ENCODE data around the gene SCAMP4.

The SCAMP4 gene

DNA sequence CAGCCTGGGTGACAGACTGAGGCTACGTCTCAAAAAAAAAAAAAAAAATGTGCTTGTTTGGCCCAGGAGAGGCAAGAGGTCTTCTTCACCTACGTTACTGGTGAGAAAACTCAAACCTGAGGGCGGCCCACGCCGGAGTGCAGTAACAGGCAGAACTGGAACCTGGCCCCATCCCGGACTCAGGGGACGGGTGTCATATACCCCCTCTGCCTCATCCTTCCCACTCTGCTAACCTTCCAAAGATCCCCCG lies 414 bp upstream of the SCAMP4 start:
- Mint-ChIP-seq H3K27me3 (ENCODE audit: low read depth, poor library complexity) (no peaks in the 10 kb centered on the region), H3K27ac (peak overlapping the region; percentile 89), H3K36me3 (ENCODE audit: low read depth) (no peaks in the 10 kb centered on the region), H3K4me3 (peak overlapping the region; percentile 32), H3K4me1 (peaks cover 22% of the 10 kb centered on the region), H3K9me3 (no peaks in the 10 kb centered on the region)
- TF ChIP-seq, protein P1, sequence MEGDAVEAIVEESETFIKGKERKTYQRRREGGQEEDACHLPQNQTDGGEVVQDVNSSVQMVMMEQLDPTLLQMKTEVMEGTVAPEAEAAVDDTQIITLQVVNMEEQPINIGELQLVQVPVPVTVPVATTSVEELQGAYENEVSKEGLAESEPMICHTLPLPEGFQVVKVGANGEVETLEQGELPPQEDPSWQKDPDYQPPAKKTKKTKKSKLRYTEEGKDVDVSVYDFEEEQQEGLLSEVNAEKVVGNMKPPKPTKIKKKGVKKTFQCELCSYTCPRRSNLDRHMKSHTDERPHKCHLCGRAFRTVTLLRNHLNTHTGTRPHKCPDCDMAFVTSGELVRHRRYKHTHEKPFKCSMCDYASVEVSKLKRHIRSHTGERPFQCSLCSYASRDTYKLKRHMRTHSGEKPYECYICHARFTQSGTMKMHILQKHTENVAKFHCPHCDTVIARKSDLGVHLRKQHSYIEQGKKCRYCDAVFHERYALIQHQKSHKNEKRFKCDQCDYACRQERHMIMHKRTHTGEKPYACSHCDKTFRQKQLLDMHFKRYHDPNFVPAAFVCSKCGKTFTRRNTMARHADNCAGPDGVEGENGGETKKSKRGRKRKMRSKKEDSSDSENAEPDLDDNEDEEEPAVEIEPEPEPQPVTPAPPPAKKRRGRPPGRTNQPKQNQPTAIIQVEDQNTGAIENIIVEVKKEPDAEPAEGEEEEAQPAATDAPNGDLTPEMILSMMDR (IDR thresholded peaks at IDR 0.05) = no peak
- no peak for DNase-seq

- TF ChIP-seq, protein P1 (IDR thresholded peaks at IDR 0.05) = no peak
- Mint-ChIP-seq H3K9me3 (no peaks in the 10 kb centered on the region), H3K4me3 (peak overlapping the region; percentile 90), H3K27me3 (ENCODE audit: low read depth, poor library complexity) (no peaks in the 10 kb centered on the region), H3K27ac (peak overlapping the region; percentile 66), H3K36me3 (ENCODE audit: low read depth) (peaks cover 6% of the 10 kb centered on the region), H3K4me1 (peaks cover 22% of the 10 kb centered on the region)
- DNase-seq = no peak
Measured at GRCh38 chr19:1905863-1906375, 720 bp downstream of the SCAMP4 start.

DNA sequence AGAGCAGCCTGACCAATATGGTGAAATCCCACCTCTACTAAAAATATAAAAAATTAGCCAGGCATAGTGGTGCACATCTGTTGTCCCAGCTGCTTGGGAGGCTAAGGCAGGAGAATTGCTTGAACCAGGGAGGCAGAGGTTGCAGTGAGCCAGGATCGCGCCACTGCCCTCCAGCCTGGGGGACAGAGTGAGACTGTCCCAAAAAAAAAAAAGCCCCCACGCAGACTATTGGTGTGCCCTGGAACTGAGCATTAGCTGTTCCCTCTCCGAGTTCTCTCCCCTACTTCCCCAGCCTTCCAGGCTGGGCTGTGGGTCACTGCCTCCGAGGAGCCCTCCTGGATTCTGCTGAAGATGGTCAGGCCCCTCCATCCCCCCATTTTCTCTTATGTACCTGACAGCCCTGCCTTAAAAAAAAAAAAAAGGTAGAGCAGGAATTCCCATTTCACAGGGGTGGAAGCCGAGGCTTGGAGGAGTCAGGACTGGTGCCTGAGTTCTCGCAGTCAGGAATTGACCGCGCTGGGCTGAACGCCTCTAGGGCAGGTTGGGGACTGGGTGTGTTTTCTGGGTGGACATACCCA lies 1.9 kb downstream of the SCAMP4 start:
- Mint-ChIP-seq H3K27ac (no peak overlapping the region), H3K9me3 (no peaks in the 10 kb centered on the region)

DNA sequence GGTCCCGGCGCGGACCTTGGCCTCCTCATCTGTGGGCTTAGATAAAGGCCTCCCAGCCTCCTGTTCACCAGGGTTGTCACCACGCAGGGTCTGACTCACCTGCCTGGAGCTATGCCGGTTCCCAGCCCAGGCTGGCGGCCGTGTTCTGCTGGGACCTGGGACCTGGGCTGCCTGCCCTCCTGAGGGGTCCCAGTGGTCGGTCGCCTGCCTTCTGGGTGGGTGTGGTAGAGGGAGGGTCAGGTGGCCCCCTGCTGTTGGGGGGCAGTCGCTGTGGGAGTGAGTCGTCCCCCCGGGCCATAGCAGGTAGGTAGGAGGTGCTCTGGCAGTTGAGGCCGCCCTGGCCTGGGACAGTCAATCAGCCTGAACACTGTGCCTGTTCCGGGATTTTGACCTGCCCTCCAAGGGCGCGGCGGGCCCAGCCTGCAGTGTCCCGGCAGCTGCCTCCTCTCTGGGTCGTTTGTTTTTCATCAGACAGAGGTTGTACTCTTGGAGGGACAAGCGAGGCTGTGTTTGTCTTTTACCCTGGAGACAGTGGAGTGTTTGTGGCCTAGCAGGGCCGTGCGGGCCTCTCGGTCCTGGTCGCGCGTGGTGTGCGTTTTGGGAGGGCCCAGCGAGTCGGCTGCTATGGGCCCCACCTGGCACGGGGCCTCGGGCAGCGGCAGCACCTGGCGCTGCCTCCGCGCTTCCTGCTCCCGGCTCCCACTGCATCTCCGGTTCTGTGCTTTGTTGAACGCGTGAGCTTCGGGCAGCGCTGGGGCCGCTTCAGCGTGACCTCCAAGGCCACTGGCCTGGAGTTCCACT lies 2.6 kb downstream of the SCAMP4 start:
- Mint-ChIP-seq H3K9me3 (no peaks in the 10 kb centered on the region), H3K27me3 (ENCODE audit: low read depth, poor library complexity) (no peaks in the 10 kb centered on the region), H3K4me1 (peaks cover 22% of the 10 kb centered on the region), H3K36me3 (ENCODE audit: low read depth) (peaks cover 11% of the 10 kb centered on the region), H3K4me3 (no peak overlapping the region), H3K27ac (no peak overlapping the region)
- DNase-seq = no peak
- TF ChIP-seq, protein P1 (IDR thresholded peaks at IDR 0.05) = no peak

More for the DNA sequence above, 1.9 kb downstream of the SCAMP4 start:
- DNase-seq = no peak
- peaks cover 11% of the 10 kb centered on the region for H3K36me3 Mint-ChIP-seq (ENCODE audit: low read depth)
- peaks cover 22% of the 10 kb centered on the region for H3K4me1 Mint-ChIP-seq
- H3K27me3 Mint-ChIP-seq (ENCODE audit: low read depth, poor library complexity) = no peaks in the 10 kb centered on the region
- H3K4me3 Mint-ChIP-seq = peak overlapping the region; percentile 50
- TF ChIP-seq, protein P1 (IDR thresholded peaks at IDR 0.05) = no peak

DNA sequence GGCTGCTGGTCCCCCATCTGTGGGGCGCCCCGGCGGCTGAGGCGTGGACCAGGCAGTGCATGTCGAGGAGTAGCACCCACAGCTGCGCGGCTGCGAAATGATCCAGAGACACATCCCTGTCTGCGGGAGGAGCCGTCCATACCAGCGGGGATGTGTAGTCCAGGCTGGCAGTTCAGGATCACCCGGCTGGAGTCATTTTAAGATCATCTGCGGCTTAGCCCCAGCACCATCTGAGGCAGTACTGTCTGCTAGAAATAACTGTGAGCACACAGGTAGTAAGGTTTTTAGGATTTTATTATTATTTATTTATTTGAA lies 3.1 kb downstream of the SCAMP4 start:
- Mint-ChIP-seq H3K27ac (no peak overlapping the region), H3K9me3 (no peaks in the 10 kb centered on the region), H3K27me3 (ENCODE audit: low read depth, poor library complexity) (no peaks in the 10 kb centered on the region), H3K36me3 (ENCODE audit: low read depth) (peaks cover 15% of the 10 kb centered on the region), H3K4me3 (no peak overlapping the region), H3K4me1 (peaks cover 22% of the 10 kb centered on the region)
- DNase-seq = no peak
- TF ChIP-seq, protein P1 (IDR thresholded peaks at IDR 0.05) = no peak

DNA sequence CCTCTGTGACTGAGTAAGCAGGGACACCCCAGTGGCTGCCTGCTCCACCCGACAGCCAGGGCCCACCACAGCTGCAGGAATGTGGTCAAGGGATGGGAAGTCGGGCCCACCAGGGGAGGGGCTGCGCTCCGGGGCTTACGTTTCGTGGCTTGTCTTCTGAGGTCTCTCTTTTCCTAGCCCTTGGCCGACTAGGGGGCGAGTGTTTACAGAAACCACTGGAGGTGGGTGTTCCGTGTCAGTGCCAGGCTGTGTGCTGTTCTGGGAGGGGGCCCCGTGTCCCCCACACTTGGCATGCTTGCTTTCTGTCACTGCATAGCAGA lies 4.5 kb downstream of the SCAMP4 start:
- no peak for DNase-seq

More for the DNA sequence above, 4.5 kb downstream of the SCAMP4 start:
- TF ChIP-seq, protein P1 (IDR thresholded peaks at IDR 0.05) = no peak
- Mint-ChIP-seq H3K4me3 (no peak overlapping the region), H3K27ac (no peak overlapping the region), H3K9me3 (no peaks in the 10 kb centered on the region), H3K27me3 (ENCODE audit: low read depth, poor library complexity) (no peaks in the 10 kb centered on the region), H3K36me3 (ENCODE audit: low read depth) (peaks cover 19% of the 10 kb centered on the region), H3K4me1 (peaks cover 9% of the 10 kb centered on the region)
